Measurements from ENCODE around the gene SORL1.

GRCh38 chr11:121586750-121587149 is 134.6 kb downstream of the SORL1 start:
- TF ChIP-seq CTCF (conservative IDR thresholded peaks at IDR 0.05) (no peak), EZH2 (IDR thresholded peaks at IDR 0.05; ENCODE audit: low read depth) (no peak)
